Measurements from ENCODE around the gene MAPK8IP3.

DNA sequence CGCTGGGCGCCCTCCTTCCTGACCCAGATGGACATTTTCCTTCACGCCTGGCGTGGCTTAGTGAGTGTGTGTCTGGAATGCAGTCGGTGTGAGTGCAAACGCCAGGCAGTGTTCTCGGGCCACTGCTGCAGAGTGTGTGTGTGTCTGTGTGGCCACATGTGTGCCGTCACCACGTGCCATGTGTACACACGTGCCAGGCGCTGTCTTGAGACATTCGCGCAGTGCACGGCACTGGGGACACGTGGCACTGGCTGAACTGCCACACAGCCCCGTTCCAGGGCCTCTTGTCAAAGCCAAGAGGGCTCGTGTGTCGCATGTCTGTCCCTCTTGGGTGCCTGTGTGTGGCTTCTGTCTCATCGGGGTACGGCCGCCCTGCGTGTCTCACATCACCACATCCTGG, 28.8 kb downstream of the MAPK8IP3 start:
- TF ChIP-seq, protein P1, sequence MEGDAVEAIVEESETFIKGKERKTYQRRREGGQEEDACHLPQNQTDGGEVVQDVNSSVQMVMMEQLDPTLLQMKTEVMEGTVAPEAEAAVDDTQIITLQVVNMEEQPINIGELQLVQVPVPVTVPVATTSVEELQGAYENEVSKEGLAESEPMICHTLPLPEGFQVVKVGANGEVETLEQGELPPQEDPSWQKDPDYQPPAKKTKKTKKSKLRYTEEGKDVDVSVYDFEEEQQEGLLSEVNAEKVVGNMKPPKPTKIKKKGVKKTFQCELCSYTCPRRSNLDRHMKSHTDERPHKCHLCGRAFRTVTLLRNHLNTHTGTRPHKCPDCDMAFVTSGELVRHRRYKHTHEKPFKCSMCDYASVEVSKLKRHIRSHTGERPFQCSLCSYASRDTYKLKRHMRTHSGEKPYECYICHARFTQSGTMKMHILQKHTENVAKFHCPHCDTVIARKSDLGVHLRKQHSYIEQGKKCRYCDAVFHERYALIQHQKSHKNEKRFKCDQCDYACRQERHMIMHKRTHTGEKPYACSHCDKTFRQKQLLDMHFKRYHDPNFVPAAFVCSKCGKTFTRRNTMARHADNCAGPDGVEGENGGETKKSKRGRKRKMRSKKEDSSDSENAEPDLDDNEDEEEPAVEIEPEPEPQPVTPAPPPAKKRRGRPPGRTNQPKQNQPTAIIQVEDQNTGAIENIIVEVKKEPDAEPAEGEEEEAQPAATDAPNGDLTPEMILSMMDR (IDR thresholded peaks at IDR 0.05) = no peak
- no peak for TF ChIP-seq POLR2A (IDR thresholded peaks at IDR 0.05)

Measured in adrenal gland (tissue), 5 donors.